ENCODE data around the gene VPS26A. TPM values are rescaled to one million over a fixed set of nuclear protein-coding genes. Genes with fewer than 3 reads are reported as not detected.

Gene VPS26A
- total RNA-seq, 1 donor from 2014 or later = 33.6 TPM

GRCh38 chr10:69179743-69180524, 56.0 kb downstream of the VPS26A start, which contains the start of gene SUPV3L1:
TSS of gene SUPV3L1 (plus strand) at chr10:69180234. CDS start at chr10:69180292, 58 bp downstream.
- peaks cover 23% of the 10 kb centered on the region for H3K4me1 ChIP-seq
- no peak for TF ChIP-seq CTCF (IDR thresholded peaks at IDR 0.05)
- TF ChIP-seq POLR2A (IDR thresholded peaks at IDR 0.05) = no peak
- peak; percentile 94 to 97 for TF ChIP-seq POLR2AphosphoS5 (IDR thresholded peaks at IDR 0.05; ENCODE audit: insufficient read depth in 1 of 2, low read depth in 1 of 2)
- intact Hi-C loops (cut with DNase I) = no loop called here

GRCh38 chr10:69180525-69181204, 56.7 kb downstream of the VPS26A start:
- no peak for DNase-seq (ENCODE audit: extremely low spot score in 2 of 2)
- intact Hi-C loops (cut with DNase I) = no loop called here
- Histone ChIP-seq H3K4me1 (peaks cover 23% of the 10 kb centered on the region), H3K9me3 (no peaks in the 10 kb centered on the region), H3K27ac (peak overlapping the region; percentile 91), H3K4me3 (peak overlapping the region; percentile 83 to 95), H3K27me3 (no peaks in the 10 kb centered on the region), H3K36me3 (no peaks in the 10 kb centered on the region)
- TF ChIP-seq POLR2A (IDR thresholded peaks at IDR 0.05) (no peak), CTCF (IDR thresholded peaks at IDR 0.05) (no peak), POLR2AphosphoS5 (IDR thresholded peaks at IDR 0.05; ENCODE audit: insufficient read depth in 1 of 2, low read depth in 1 of 2) (no peak)

More at GRCh38 chr10:69179743-69180524, 56.0 kb downstream of the VPS26A start, which contains the start of gene SUPV3L1:
- peak within 1 kb of the TSS; percentile 83 to 95 for H3K4me3 ChIP-seq
- H3K27ac ChIP-seq = peak within 1 kb of the TSS; percentile 91
- H3K36me3 ChIP-seq = no peaks in the 10 kb centered on the region
- H3K27me3 ChIP-seq = no peaks in the 10 kb centered on the region
- H3K9me3 ChIP-seq = no peaks in the 10 kb centered on the region
- DNase-seq (ENCODE audit: extremely low spot score in 2 of 2) = peak in 1 of 2 donors; percentile 95

- no peak for DNase-seq (ENCODE audit: extremely low spot score in 2 of 2)
- Histone ChIP-seq H3K9me3 (no peaks in the 10 kb centered on the region), H3K27ac (peak overlapping the region; percentile 91), H3K4me1 (peaks cover 23% of the 10 kb centered on the region), H3K36me3 (peaks cover 0 to 3% of the 10 kb centered on the region in 2 donors), H3K4me3 (peak overlapping the region; percentile 83 to 95), H3K27me3 (no peaks in the 10 kb centered on the region)
- intact Hi-C loops (cut with DNase I) = no loop called here
- TF ChIP-seq CTCF (IDR thresholded peaks at IDR 0.05) = no peak
- no peak for TF ChIP-seq POLR2AphosphoS5 (IDR thresholded peaks at IDR 0.05; ENCODE audit: insufficient read depth in 1 of 2, low read depth in 1 of 2)
- TF ChIP-seq POLR2A (IDR thresholded peaks at IDR 0.05) = no peak
Observed at GRCh38 chr10:69181433-69181832, 57.5 kb downstream of the VPS26A start.

GRCh38 chr10:69182005-69182404, 58.0 kb downstream of the VPS26A start:
- Histone ChIP-seq H3K9me3 (no peaks in the 10 kb centered on the region), H3K27ac (no peak overlapping the region), H3K27me3 (no peaks in the 10 kb centered on the region), H3K4me1 (peaks cover 23% of the 10 kb centered on the region), H3K36me3 (peaks cover 0 to 8% of the 10 kb centered on the region in 2 donors), H3K4me3 (no peak overlapping the region)
- no peak for TF ChIP-seq POLR2AphosphoS5 (IDR thresholded peaks at IDR 0.05; ENCODE audit: insufficient read depth in 1 of 2, low read depth in 1 of 2)
- TF ChIP-seq POLR2A (IDR thresholded peaks at IDR 0.05) = no peak
- TF ChIP-seq CTCF (IDR thresholded peaks at IDR 0.05) = no peak
- intact Hi-C loops (cut with DNase I) = no loop called here
- DNase-seq (ENCODE audit: extremely low spot score in 2 of 2) = no peak

Measured in vagina (tissue), 2 donors.